Ascending aorta (tissue), 2 donors: ENCODE measurements around the gene WDR72. TPM values are rescaled to one million over a fixed set of nuclear protein-coding genes. Genes with fewer than 3 reads are reported as not detected.

Experiments used
- DNase-seq, 2 donors: peaks; one replicate each; pipeline ENCODE4 v3.0.0-alpha.2; 2019; ENCODE audit warnings: low spot score in 2 of 2
- H3K27ac ChIP-seq, 2 donors: fragments of 200-600 bp; sonication (generic); one replicate each; pipeline ENCODE4 v1.5.1; 2016 to 2017; ENCODE audit warnings: mild to moderate bottlenecking in 1 of 2
- H3K27me3 ChIP-seq: fragments of 200-600 bp; sonication (generic); one replicate; pipeline ENCODE4 v1.5.1; 2017
- H3K36me3 ChIP-seq, 2 donors: fragments of 200-600 bp; sonication (generic); one replicate each; pipeline ENCODE4 v1.5.1; 2016
- H3K4me1 ChIP-seq, 2 donors: fragments of 200-600 bp; sonication (generic); one replicate each; pipeline ENCODE4 v1.5.1; 2016 to 2017; ENCODE audit warnings: mild to moderate bottlenecking in 1 of 2
- H3K4me3 ChIP-seq, 2 donors: fragments of 200-600 bp; sonication (generic); one replicate each; pipeline ENCODE4 v1.5.1; 2016 to 2017; ENCODE audit warnings: mild to moderate bottlenecking in 1 of 2
- H3K9me3 ChIP-seq, 2 donors: fragments of 200-600 bp; sonication (generic); one replicate each; pipeline ENCODE4 v1.5.1; 2016
- CTCF ChIP-seq, 3 experiments: fragments of 200-600 bp in 2 of 3; fragments of 450-650 bp in 1 of 3; sonication (generic) in 2 of 3; IDR thresholded peaks; one replicate each; pipeline ENCODE4 v1.5.1; 2016 to 2019; ENCODE audit warnings: antibody characterized with exemption in 3 of 3, mild to moderate bottlenecking in 1 of 3, moderate library complexity in 1 of 3
- intact Hi-C: fragments of 100-400 bp; cut with DNase I; formaldehyde crosslinking; loops from one replicate; pipeline ENCODE4 v1.15.1; 2023
- total RNA-seq: library from RNA; depleted of rRNA; stranded (reverse); fragments of >200 nt; gene quantifications from one replicate; pipeline ENCODE4 v1.1.0, GENCODE V29; 2016

The WDR72 gene
- total RNA-seq, 1 donor from 2014 or later: not detected

DNA sequence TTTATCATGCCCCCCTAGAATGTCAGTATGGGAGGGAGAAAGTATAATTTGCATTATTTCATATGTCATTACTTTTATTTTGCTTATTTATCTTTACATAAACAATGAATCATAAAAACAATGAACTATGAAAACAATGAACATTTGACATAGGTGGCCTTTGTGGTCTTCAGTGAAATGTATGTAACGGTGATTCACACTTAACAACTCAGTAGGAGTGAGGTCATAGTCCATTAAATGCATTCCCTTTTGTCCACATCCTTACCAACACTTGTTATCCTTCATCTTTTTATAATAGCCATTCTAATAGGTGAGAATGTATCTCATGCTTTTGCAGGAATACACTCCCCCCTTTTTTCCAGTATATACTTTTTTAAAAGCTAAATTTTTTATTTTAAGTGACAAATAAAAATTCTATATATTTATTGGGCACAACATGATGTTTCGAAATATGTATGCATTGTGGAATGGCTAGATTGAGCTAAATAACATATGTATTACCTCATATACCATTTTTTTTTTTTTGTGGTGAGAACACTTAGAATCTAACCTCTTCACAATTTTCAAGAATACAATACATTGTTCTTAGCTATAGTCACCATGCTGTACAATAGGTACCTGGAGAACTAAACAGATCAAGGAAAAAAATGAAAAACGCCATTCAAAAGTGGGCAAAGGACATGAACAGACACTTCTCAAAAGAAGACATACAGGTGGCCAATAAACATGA lies 189.5 kb downstream of the WDR72 start:
- Histone ChIP-seq H3K27ac (no peak overlapping the region), H3K4me3 (no peak overlapping the region), H3K36me3 (no peaks in the 10 kb centered on the region), H3K4me1 (no peaks in the 10 kb centered on the region), H3K27me3 (no peaks in the 10 kb centered on the region), H3K9me3 (no peaks in the 10 kb centered on the region)
- TF ChIP-seq CTCF (IDR thresholded peaks at IDR 0.05): no peak
- intact Hi-C loops: no loop called here
- DNase-seq: no peak

DNA sequence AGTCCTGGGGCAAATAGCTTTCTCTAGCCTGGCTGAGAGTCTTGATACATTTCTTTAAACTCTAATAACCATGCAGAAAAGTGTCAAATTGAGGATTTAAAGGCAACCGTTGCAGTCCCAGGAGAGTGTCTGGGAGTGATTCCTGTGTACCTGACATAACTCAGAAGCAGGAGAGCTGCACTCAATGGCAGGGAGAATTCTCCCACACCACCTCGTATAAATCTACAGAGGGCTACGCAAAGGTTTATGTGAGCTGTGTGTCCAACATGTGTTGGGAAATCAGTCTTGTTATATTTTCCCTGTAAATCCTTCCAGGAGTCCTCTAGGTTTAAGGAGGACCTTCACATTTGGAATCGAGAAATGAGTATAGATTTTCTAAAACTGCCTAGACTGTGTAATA lies 192.6 kb downstream of the WDR72 start:
- H3K9me3 ChIP-seq: no peaks in the 10 kb centered on the region
- no peaks in the 10 kb centered on the region for H3K4me1 ChIP-seq
- no peak overlapping the region for H3K4me3 ChIP-seq
- intact Hi-C loops: no loop called here
- no peak for TF ChIP-seq CTCF (IDR thresholded peaks at IDR 0.05)
- DNase-seq: no peak
- no peaks in the 10 kb centered on the region for H3K27me3 ChIP-seq
- H3K36me3 ChIP-seq: no peaks in the 10 kb centered on the region
- H3K27ac ChIP-seq: no peak overlapping the region

GRCh38 chr15:53565721-53566120 lies 193.7 kb downstream of the WDR72 start:
- intact Hi-C loops: no loop called here
- Histone ChIP-seq H3K36me3 (no peaks in the 10 kb centered on the region), H3K9me3 (no peaks in the 10 kb centered on the region), H3K27me3 (no peaks in the 10 kb centered on the region), H3K27ac (no peak overlapping the region), H3K4me1 (no peaks in the 10 kb centered on the region), H3K4me3 (no peak overlapping the region)
- no peak for DNase-seq
- TF ChIP-seq CTCF (IDR thresholded peaks at IDR 0.05): no peak

GRCh38 chr15:53564647-53565046 lies 194.8 kb downstream of the WDR72 start:
- intact Hi-C loops: no loop called here
- TF ChIP-seq CTCF (IDR thresholded peaks at IDR 0.05): no peak

DNA sequence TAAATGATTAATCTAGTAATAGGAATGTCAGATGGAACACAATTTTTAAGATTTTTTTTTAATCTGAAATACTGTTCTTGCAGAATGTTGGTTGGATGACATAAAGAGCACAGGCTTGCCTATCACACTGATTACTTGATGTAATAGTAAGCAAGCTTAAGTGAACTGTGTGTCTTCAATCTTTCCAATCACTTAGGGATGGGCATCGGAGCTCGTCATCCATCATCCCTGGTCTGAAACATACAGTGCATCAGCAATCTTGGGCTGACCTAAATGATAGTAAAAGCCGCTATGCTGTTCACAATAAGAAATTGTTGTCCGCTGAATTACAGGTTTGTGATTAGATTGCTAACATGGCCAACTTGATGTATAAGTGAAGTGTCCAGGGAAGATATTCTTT lies 195.8 kb downstream of the WDR72 start:
- Histone ChIP-seq H3K27me3 (no peaks in the 10 kb centered on the region), H3K9me3 (no peaks in the 10 kb centered on the region), H3K4me1 (no peaks in the 10 kb centered on the region), H3K27ac (no peak overlapping the region), H3K36me3 (no peaks in the 10 kb centered on the region), H3K4me3 (no peak overlapping the region)
- no peak for TF ChIP-seq CTCF (IDR thresholded peaks at IDR 0.05)
- DNase-seq: no peak
- intact Hi-C loops: no loop called here

More at GRCh38 chr15:53564647-53565046, 194.8 kb downstream of the WDR72 start:
- no peak overlapping the region for H3K4me3 ChIP-seq
- DNase-seq: no peak
- H3K27ac ChIP-seq: no peak overlapping the region
- H3K36me3 ChIP-seq: no peaks in the 10 kb centered on the region
- H3K4me1 ChIP-seq: no peaks in the 10 kb centered on the region
- no peaks in the 10 kb centered on the region for H3K9me3 ChIP-seq
- no peaks in the 10 kb centered on the region for H3K27me3 ChIP-seq
